Measurements from ENCODE around the gene LPCAT3.

The LPCAT3 gene

GRCh38 chr12:7021956-7022355, 3.7 kb upstream of the LPCAT3 start:
- Histone ChIP-seq H3K4me2 (ENCODE audit: low read length) (no peak overlapping the region), H3K36me3 (ENCODE audit: control insufficient read depth, low read length) (peaks cover 5% of the 10 kb centered on the region; the same call in 1 of the 2 replicates), H4K20me1 (ENCODE audit: control insufficient read depth, insufficient read depth, low read depth, low read length) (no peaks in the 10 kb centered on the region), H3K4me1 (ENCODE audit: control insufficient read depth, low read length) (peaks cover 13% of the 10 kb centered on the region), H3K9me2 (replicated peaks; ENCODE audit: control insufficient read depth, low read length) (no peaks in the 10 kb centered on the region), H3K79me2 (ENCODE audit: control insufficient read depth, low read length) (peaks cover 12% of the 10 kb centered on the region), H3K4me3 (ENCODE audit: low read length) (no peak overlapping the region), H3F3A (ENCODE audit: control insufficient read depth, insufficient read depth) (no peaks in the 10 kb centered on the region), H3K27me3 (ENCODE audit: control insufficient read depth, low read length) (no peaks in the 10 kb centered on the region), H3K27ac (ENCODE audit: low read depth, low read length) (no peak overlapping the region), H3K9me3 (ENCODE audit: control insufficient read depth, insufficient read depth, low read length) (no peaks in the 10 kb centered on the region)
- TF ChIP-seq CTCF (IDR thresholded peaks at IDR 0.05; ENCODE audit: low read depth, low read length, poor library complexity, severe bottlenecking) (no peak), EZH2phosphoT487 (IDR thresholded peaks at IDR 0.05; ENCODE audit: borderline replicate concordance, low read length) (no peak)

GRCh38 chr12:7019043-7019569, 830 bp upstream of the LPCAT3 start:
- peak overlapping the region; percentile 92 for H3K4me2 ChIP-seq (ENCODE audit: low read length)
- no peaks in the 10 kb centered on the region for H3K9me3 ChIP-seq (ENCODE audit: control insufficient read depth, insufficient read depth, low read length)
- no peaks in the 10 kb centered on the region for H4K20me1 ChIP-seq (ENCODE audit: control insufficient read depth, insufficient read depth, low read depth, low read length)
- H3F3A ChIP-seq (ENCODE audit: control insufficient read depth, insufficient read depth): peaks cover 8% of the 10 kb centered on the region
- H3K9me2 ChIP-seq (replicated peaks; ENCODE audit: control insufficient read depth, low read length): no peaks in the 10 kb centered on the region
- peak overlapping the region; percentile 97 for H3K4me3 ChIP-seq (ENCODE audit: low read length)
- no peaks in the 10 kb centered on the region for H3K27me3 ChIP-seq (ENCODE audit: control insufficient read depth, low read length)
- H3K4me1 ChIP-seq (ENCODE audit: control insufficient read depth, low read length): peaks cover 19% of the 10 kb centered on the region
- H3K36me3 ChIP-seq (ENCODE audit: control insufficient read depth, low read length): peaks cover 19% of the 10 kb centered on the region
- TF ChIP-seq EZH2phosphoT487 (IDR thresholded peaks at IDR 0.05; ENCODE audit: borderline replicate concordance, low read length) (no peak), CTCF (IDR thresholded peaks at IDR 0.05; ENCODE audit: low read depth, low read length, poor library complexity, severe bottlenecking) (no peak)
- peaks cover 22% of the 10 kb centered on the region for H3K79me2 ChIP-seq (ENCODE audit: control insufficient read depth, low read length)
- peak overlapping the region; percentile 86; the same call in 1 of the 2 replicates for H3K27ac ChIP-seq (ENCODE audit: low read depth, low read length)

GRCh38 chr12:7017870-7018349, 366 bp downstream of the LPCAT3 start:
- H3K36me3 ChIP-seq (ENCODE audit: control insufficient read depth, low read length): peaks cover 28% of the 10 kb centered on the region
- peak overlapping the region; percentile 92 for H3K4me2 ChIP-seq (ENCODE audit: low read length)
- no peaks in the 10 kb centered on the region for H3K9me3 ChIP-seq (ENCODE audit: control insufficient read depth, insufficient read depth, low read length)
- no peaks in the 10 kb centered on the region for H3K27me3 ChIP-seq (ENCODE audit: control insufficient read depth, low read length)
- H4K20me1 ChIP-seq (ENCODE audit: control insufficient read depth, insufficient read depth, low read depth, low read length): no peaks in the 10 kb centered on the region
- no peaks in the 10 kb centered on the region for H3K9me2 ChIP-seq (replicated peaks; ENCODE audit: control insufficient read depth, low read length)
- H3K79me2 ChIP-seq (ENCODE audit: control insufficient read depth, low read length): peaks cover 22% of the 10 kb centered on the region
- TF ChIP-seq EZH2phosphoT487 (IDR thresholded peaks at IDR 0.05; ENCODE audit: borderline replicate concordance, low read length) (no peak), CTCF (IDR thresholded peaks at IDR 0.05; ENCODE audit: low read depth, low read length, poor library complexity, severe bottlenecking) (peak; percentile 19)
- peaks cover 19% of the 10 kb centered on the region for H3K4me1 ChIP-seq (ENCODE audit: control insufficient read depth, low read length)
- peak overlapping the region; percentile 97 for H3K4me3 ChIP-seq (ENCODE audit: low read length)
- peak overlapping the region; percentile 86 for H3K27ac ChIP-seq (ENCODE audit: low read depth, low read length)
- peaks cover 8% of the 10 kb centered on the region for H3F3A ChIP-seq (ENCODE audit: control insufficient read depth, insufficient read depth)

Data from DOHH2 (cell line).